WI38 (cell line): ENCODE results near the gene PMAIP1.

Experiments used
- H3K4me3 ChIP-seq: 2 replicates; pipeline ENCODE4 v1.5.1; 2011; ENCODE audit warnings: low read depth, mild to moderate bottlenecking, control low read depth, low read length
- TF ChIP-seq, protein P1 (sequence below): IDR thresholded peaks from 2 replicates; pipeline ENCODE4 v1.5.1; 2012; ENCODE audit warnings: low read depth, mild to moderate bottlenecking, control low read depth, low read length

The PMAIP1 gene

DNA sequence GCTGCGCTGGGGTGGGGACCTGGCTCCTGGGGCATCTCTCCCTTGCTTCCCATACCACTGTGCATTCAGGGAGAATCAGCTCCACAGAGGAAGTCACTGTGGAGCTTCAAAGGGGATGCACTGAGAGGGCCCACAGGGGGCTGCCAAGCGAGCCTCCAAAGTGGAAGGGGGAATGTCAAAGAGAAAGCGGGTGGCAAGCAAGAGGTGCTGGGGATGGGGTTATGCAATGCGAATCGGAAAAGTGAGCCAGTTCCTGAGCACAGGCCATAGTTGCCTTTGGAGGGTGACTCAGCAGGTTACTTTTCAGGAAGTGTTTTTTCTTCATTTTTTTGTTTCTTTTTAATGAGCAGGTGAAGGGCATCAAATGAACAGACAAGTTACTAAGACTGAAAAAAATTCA is 17.6 kb downstream of the PMAIP1 start:
- TF ChIP-seq, protein P1, sequence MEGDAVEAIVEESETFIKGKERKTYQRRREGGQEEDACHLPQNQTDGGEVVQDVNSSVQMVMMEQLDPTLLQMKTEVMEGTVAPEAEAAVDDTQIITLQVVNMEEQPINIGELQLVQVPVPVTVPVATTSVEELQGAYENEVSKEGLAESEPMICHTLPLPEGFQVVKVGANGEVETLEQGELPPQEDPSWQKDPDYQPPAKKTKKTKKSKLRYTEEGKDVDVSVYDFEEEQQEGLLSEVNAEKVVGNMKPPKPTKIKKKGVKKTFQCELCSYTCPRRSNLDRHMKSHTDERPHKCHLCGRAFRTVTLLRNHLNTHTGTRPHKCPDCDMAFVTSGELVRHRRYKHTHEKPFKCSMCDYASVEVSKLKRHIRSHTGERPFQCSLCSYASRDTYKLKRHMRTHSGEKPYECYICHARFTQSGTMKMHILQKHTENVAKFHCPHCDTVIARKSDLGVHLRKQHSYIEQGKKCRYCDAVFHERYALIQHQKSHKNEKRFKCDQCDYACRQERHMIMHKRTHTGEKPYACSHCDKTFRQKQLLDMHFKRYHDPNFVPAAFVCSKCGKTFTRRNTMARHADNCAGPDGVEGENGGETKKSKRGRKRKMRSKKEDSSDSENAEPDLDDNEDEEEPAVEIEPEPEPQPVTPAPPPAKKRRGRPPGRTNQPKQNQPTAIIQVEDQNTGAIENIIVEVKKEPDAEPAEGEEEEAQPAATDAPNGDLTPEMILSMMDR = no peak
- H3K4me3 ChIP-seq = no peak overlapping the region

DNA sequence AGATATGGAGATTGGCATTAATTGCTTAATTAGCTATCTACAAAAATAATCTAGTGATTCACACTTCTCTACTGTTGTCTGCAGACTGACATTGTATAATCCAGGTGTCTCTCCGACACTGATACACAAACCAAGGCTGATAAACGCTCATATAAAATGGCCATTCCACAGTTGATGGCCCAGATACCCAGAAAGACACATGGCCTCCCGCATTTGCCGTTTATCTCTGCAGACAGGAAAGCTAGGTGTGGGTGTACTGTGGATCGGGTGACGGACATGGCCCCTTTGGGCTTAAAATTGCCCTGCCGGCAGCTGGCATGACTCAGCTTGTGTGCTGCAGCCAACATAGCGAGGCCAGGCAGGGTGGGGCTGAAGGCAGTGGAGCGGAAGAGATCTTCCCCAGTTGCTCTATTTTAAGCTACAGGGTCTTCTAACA is 18.5 kb downstream of the PMAIP1 start:
- TF ChIP-seq, protein P1 = no peak
- no peak overlapping the region for H3K4me3 ChIP-seq

DNA sequence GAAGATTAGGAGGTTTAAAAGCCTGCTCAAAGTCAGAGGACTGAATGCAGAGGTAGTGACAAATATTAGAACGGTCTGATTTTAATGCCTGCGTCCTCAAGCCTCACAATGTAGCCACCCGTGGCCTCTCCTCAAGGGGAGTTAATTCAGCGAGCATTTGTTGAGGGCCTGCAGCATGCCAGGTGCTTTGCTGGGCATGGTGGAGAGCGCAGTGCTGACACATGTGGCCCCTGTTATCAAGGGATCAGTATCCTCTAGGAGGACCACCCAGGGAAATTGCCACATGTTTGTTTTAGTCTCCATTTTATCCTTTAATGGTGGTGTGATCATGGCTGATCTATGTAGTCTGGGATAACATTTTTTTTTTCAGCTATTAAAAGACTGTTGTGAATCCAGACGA is 19.2 kb downstream of the PMAIP1 start:
- no peak overlapping the region for H3K4me3 ChIP-seq
- TF ChIP-seq, protein P1 = no peak

DNA sequence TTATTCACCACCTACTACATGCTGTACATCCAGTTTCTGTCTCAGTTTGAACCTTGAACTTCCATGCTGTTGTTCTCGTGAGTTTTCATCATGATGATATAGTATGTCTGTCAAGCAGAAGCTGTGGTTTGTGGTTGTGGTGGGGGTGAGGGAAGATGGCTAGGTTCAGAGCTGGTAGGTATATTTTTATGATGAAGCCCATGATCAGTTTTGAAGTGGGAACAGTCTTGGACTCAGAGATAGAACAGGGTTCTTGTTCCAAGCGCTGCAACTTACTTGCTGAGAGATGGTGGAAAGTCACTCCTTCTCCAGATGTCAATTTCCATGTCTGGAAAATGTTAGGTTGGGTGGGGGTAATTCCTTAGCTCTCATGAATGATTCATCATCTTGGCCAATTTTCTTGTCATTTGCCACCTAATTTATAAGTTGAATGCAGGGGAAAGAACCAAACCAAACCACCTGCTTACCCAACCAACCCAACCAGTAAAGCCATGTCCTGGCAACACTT is 21.6 kb downstream of the PMAIP1 start:
- H3K4me3 ChIP-seq = no peak overlapping the region
- TF ChIP-seq, protein P1 = no peak

DNA sequence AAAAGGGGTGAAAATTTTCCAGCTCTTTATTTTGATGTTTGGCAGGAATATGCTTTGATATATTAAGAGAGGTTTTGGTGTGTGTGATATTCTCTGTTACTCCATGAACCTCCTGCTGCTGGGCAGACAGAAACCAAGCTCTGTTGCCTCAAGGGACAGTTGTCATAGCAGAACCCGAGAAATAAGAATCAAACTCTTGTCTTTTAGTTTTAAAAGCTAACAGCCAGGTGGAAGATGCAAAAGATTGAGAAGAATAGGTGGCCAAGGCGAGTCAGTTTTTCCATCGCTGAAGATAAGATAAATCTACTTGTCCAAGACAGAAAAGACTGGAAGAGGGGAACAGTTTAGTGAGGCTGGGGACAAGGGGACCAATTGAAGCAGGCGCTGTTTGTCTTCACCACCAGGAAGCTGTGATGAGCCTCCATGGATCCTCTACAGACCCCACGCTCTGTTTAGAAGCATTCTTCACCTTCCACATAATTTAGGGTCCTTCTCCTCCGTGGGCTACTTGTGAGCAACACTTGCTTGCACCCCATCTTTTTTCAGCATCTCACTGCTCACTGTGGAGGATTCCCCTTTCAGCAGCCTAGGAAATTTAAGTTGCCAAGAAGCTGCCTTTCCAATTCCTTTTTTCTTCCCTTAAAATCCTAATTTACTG is 23.9 kb downstream of the PMAIP1 start:
- no peak overlapping the region for H3K4me3 ChIP-seq
- TF ChIP-seq, protein P1 = no peak

DNA sequence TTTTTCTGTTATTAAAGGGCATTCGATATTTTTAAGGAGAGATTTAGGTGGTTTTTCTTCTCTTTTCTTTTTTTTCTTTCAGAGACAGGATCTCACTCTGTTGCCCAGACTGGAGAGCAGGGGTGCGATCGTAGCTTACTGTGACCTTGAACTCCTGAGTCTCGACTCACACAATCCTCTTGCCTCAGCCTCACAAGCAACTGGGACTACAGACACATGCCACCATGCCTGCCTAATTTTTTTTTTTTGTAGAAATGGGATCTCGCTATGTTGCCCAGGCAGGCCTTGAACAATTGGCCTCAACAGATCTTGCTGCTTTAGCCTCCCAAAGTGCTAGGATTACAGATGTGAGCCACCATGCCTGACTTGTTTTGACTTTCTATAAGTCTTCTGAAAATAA is 26.3 kb downstream of the PMAIP1 start:
- TF ChIP-seq, protein P1 = no peak
- H3K4me3 ChIP-seq = no peak overlapping the region

DNA sequence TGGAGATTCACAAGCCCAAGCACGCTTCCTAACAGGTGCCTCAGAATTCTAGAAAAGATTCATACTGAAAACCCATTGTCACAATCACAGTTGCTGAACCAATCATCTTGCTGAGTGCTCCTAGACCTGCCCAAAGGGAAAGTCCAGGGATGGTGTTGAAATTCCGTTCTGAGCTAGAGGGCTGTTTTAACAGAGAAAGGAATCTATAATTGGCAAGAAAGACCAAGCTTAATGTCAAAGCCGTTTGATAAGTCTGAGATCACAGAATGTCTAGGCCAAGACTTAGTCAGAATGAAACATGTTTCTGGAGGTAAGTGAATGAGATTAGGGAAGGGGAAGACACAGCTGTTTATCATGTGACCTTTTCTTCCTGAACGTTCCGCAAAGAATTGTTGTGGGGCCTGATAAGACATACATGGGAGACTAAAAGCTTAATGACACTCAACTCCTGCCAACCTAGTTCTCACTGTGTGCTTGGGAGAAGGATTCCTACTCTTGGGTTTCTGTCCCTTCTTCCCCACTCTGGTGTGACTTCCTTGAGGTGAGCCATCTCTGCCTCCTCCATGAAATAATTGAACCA is 27.5 kb downstream of the PMAIP1 start:
- TF ChIP-seq, protein P1 = no peak
- no peak overlapping the region for H3K4me3 ChIP-seq
